CD4-positive, alpha-beta T cell treated with Interleukin-6 at 100 ng/mL for 8 hours (primary cell): ENCODE measurements around the gene TRMT44.
"Not testable (repeated sequence)": the region's sequence is repeated elsewhere in the genome, so short reads cannot be mapped to it uniquely, and the experiment has no call there.

Experiments
- DNase-seq: peaks from one replicate; pipeline ENCODE4 v3.0.0-alpha.2; 2020; ENCODE audit warnings: mixed read lengths, low spot score

TRMT44 gene

DNA sequence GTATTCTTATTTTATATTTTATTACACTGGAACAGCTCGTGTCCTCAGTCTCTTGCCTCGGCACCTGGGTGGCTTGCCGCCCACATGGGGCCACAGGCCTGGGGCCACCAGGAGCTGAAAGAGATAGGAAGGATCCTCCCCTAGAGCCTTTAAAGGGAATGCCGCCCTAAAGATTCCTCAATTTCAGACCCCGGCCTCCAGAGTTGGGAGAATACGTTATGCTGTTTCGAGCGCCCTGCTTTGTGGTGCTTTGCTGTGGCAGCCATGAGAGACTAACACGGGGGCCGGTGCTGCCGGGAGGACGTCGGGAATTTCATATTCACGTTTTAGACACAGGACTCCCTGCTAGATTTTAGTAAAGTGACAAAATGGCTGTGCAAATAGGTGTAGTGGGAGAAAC lies 33.3 kb upstream of the TRMT44 start:
- no peak for DNase-seq

DNA sequence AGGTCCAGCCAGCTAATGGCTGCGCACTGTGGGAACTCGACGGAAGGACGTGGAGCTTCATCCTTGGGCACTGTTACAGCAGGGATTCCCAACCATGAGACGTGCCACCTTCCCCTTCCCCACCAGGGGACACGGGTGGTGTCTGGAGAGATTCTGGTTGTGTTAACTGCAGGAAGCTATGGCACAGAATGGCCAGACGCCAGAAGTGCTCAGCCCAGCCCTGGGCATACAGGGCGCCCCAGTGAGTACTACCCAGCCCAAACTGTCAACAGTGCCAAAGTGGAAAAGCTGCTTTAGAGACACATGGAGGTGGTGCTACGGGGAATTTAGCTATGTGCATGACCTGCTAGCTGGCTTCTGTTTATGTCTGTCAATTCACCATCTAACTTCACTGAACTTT lies 32.8 kb upstream of the TRMT44 start:
- DNase-seq, result no peak

DNA sequence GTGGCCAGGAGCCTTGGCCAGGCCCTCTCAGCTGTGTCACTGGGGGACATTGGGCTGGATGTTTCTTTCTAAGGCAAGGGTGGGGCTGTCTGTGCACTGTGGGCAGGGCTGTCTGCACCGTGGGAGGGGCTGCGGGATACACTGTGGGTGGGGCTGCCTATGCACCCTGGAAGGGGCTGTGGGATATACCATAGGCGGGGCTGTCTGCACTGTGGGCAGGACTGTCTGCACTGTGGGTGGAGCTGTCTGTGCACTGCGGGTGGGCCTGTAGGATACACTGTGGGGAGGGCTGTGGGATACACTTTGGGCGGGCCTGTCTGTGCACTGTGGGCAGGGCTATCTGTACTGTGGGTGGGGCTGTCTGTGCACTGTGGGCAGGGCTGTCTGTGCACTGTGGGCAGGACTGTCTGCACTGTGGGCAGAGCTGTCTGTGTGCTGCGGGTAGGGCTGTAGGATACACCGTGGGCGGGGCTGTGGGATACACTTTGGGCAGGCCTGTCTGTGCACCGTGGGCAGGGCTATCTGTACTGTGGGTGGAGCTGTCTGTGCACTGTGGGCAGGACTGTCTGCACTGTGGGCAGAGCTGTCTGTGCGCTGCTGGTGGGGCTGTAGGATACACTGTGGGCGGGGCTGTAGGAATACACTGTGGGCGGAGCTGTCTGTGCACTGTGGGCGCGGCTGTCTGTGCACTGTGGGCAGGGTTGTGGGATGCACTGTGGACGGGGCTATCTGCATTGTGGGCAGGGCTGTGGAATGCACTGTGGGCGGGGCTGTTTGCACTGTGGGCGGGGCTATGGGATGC lies 31.1 kb upstream of the TRMT44 start:
- DNase-seq, result peak; percentile 55

DNA sequence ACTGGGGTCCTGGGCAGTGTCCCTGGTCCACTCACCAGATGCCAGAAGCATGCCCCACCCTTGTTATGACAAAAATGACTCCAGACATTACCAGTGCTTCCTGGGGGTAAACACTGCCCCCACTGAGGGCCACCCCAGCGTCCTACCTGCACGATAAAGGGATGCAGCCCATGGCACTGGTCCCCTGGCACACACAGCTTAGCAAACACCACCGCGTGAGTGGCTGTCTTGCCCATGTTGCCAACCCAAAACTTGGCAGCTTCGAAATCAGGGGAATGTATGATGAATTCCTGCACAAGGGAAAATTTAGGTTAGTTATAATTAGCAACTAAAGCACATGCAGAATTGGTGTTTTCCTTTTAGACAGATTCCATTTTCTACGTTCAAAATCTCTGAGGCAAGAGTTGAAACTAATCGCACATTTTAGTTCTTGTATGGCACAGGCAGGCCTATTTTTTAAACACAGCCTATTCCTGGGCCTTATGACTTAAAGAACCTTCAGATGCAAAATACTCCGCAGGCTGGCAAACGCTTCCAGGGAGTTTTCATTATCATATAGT lies 30.4 kb upstream of the TRMT44 start:
- DNase-seq, result no peak

DNA sequence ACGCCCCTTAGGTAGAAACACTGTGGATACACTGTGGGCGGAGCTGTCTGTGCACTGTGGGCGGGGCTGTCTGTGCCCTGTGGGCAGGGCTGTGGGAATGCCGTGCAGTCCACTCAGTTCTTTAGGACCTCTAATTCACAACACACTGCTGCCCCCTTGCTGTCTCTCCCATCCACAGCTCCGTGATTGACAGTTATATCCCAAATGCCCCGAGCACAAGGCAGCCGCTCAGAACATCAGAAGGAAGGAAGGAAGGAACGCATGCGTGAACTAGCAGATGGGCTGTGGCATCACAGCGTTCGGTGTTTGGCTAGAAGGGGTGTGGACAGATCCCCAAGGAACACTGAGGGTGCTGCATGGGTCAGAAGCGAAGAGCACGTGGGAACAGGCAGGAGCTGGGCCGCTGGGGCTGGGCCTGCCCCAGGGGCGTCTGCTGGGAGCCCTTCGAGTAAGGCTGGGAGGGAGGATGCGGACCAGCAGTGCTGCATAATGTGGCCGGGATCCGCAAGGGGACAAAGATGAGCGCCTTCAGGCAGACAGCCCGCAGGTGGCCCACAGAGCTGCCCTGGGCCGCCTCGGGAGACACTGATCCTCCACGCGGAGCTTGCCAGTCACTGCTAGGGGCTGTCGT lies 29.8 kb upstream of the TRMT44 start:
- no peak for DNase-seq

- no peak for DNase-seq
Observed at GRCh38 chr4:8411351-8412180, 29.0 kb upstream of the TRMT44 start.

DNA sequence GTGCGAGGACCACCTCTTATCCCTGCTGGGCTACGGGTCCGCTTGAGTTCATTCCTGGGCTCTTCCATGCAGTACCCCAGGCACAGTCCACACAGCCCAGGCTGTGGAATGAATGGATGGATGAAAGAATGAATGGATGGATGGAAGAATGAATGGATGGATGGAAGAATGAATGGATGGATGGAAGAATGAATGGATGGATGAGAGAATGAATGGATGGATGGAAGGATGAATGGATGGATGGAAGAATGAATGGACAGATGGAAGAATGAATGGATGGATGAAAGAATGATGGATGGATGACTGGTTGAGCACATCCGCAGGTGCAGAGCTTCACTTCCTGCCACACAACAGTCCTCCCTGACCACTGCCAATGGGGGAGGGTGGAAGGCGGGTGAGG lies 28.3 kb upstream of the TRMT44 start:
- DNase-seq, result no peak

GRCh38 chr4:8414377-8414776 lies 26.2 kb upstream of the TRMT44 start:
- peak; percentile 42 for DNase-seq

GRCh38 chr4:8417071-8417614 lies 23.4 kb upstream of the TRMT44 start:
- DNase-seq, result no peak

- no peak for DNase-seq
Observed at GRCh38 chr4:8419222-8420041, 21.1 kb upstream of the TRMT44 start.

GRCh38 chr4:8420151-8420550 lies 20.4 kb upstream of the TRMT44 start:
- DNase-seq, result not testable (repeated sequence)

GRCh38 chr4:8422327-8422726 lies 18.2 kb upstream of the TRMT44 start:
- no peak for DNase-seq

- no peak for DNase-seq
Observed at GRCh38 chr4:8422786-8423185, 17.8 kb upstream of the TRMT44 start.

DNA sequence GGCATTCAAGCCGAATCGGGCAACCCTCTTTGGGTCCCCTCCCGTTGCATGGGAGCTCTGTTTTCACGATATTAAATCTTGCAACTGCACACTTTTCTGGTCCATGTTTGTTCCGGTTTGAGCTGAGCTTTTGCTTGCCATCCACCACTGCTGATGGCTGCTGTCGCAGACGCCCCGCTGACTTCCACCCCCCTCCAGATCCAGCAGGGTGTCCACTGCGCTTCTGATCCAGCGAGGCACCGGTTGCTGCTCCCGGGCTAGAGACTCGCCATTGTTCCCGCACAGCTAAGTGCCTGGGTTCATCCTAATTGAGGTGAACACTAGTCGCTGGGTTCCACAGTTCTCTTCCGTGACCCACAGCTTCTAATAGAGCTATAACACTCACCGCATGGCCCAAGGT lies 13.3 kb upstream of the TRMT44 start:
- no peak for DNase-seq

DNA sequence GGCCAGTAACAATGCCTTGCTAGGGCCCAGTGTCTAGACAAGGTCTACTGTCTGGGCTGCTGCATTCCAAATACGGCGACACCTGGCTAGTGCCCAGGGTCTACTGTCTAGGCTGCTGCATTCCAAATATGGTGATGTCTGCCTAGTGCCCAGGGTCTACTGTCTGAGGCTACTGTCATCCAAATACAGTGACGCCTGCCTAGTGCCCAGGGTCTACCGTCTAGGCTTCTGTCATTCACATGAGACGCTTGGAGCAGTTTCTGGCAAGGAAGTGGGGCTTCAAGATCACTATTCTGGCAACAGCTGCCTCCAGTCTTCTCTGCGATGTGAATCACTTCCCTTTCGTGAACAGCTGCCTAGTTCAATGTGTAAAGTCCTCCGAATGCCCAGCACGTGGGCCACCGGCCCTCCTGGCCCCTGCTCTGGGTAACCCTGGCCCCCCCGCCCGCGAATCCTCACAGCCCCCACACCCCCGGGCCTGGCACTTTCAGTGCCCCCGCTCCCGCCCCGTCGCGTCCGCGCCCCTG lies 12.8 kb upstream of the TRMT44 start:
- DNase-seq, result no peak

DNA sequence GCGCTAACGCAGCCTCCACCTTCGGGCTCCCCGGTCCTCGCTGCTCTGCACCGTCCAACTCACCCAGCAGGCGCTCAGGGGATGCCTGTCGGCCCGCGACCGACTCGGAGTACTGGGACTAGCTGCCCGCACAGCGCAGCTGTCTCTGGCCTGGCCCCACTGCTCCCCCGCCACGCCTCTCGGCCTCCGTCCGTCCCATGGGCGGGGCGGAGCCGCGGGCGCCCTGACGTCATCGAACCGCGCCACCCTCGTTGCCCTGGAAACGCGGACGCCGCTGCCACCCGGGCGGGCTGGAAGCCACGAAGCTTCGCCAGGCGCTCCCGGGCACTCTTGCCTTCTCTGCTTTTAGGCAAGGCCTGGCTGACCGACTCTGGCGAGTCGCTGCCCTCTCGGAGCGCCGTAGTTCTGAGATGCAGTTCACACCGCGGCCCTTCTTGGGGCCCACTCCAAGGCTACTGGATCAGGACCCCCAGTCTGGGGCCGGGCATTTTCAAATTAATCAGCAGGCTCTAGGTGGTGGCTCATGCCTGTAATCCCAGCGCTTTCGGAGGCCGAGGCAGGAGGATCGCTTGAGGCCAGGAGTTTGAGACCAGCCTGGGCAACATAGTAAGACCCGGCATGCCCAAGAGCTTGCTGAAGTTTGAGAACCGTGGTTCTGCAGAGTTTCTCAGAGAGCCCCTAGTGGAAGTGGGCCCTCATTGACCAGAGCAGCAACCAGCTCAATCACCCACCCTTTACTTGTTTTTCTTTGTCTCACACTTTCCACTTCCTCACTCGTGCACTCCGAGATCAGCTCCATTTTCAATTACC lies 12.1 kb upstream of the TRMT44 start:
- peak; percentile 84 for DNase-seq

- DNase-seq, result no peak
Observed at GRCh38 chr4:8431553-8431952, 9.0 kb upstream of the TRMT44 start.

GRCh38 chr4:8433136-8433535 lies 7.4 kb upstream of the TRMT44 start:
- DNase-seq, result no peak

- no peak for DNase-seq
Observed at GRCh38 chr4:8434251-8435073, 6.1 kb upstream of the TRMT44 start.
